K562 (cell line): ENCODE measurements around the gene PNMA8A. TPM values are rescaled to one million over a fixed set of nuclear protein-coding genes. Genes with fewer than 3 reads are reported as not detected.

Source experiments
- BRD4 ChIP-seq: fragments of 200-600 bp; sonication (generic); IDR thresholded peaks from 2 replicates; pipeline ENCODE4 v1.6.1; 2017; ENCODE audit warnings: inconsistent platforms
- MTA1 ChIP-seq: fragments of 450-650 bp; IDR thresholded peaks from 2 replicates; pipeline ENCODE4 v1.6.1; 2017; ENCODE audit warnings: borderline replicate concordance
- NCOR1 ChIP-seq: fragments of 450-650 bp; IDR thresholded peaks from 2 replicates; pipeline ENCODE4 v1.6.1; 2016; ENCODE audit warnings: mild to moderate bottlenecking, moderate library complexity
- STAG1 ChIP-seq: sonication (generic); formaldehyde crosslinking; IDR thresholded peaks from 2 replicates; pipeline ENCODE4 v1.5.0; 2020; ENCODE audit warnings: missing genetic modification reagents, borderline replicate concordance
- ZBED1 ChIP-seq: IDR thresholded peaks from 2 replicates; pipeline ENCODE4 v1.6.1; 2014
- ZNF143 ChIP-seq: sonication (generic); formaldehyde crosslinking; IDR thresholded peaks from 2 replicates; pipeline ENCODE4 v1.9.0; 2022; ENCODE audit warnings: mild to moderate bottlenecking, missing genetic modification reagents
- polyA plus RNA-seq, 8 experiments: library from polyadenylated mRNA; depleted of rRNA in 4 of 8; stranded (reverse) in 5 of 8; unstranded in 3 of 8; fragments of >200 nt; fragmentation: Nextera tagmentation in 2 of 8; fragmentation: Illumina TruSeq in 1 of 8; extraction: Ambion mirVana in 2 of 8; extraction: Trizol in 1 of 8; gene quantifications; 2 replicates each; pipeline versions ENCODE4 v1.2.1 to v1.2.3, GENCODE V29; 2011 to 2014; ENCODE audit warnings: inconsistent platforms in 1 of 8, missing spikeins in 1 of 8
- total RNA-seq, 7 experiments: library from RNA; depleted of rRNA in 6 of 7; stranded (reverse); fragments of >200 nt in 6 of 7; fragmentation: Illumina TruSeq in 2 of 7; extraction: Trizol in 2 of 7; gene quantifications; 2 replicates each; pipeline versions ENCODE4 v1.2.1 to v1.2.3, GENCODE V29; 2011 to 2021; ENCODE audit warnings: low replicate concordance in 1 of 7
- TF ChIP-seq, protein P1 (sequence below): sonication (generic); formaldehyde crosslinking; IDR thresholded peaks from 2 replicates; pipeline ENCODE4 v1.8.1; 2023; ENCODE audit warnings: mild to moderate bottlenecking, missing genetic modification reagents
- TF ChIP-seq, protein P2 (sequence below), 2 experiments: fragments of 450-650 bp in 1 of 2; sonication (generic) in 1 of 2; formaldehyde crosslinking in 1 of 2; IDR thresholded peaks; 2 replicates each; pipeline versions ENCODE4 v1.7.1 to v1.9.0; 2016 to 2022; ENCODE audit warnings: inconsistent platforms in 1 of 2, mild to moderate bottlenecking in 1 of 2, missing genetic modification reagents in 1 of 2
- TF ChIP-seq, protein P3 (sequence below), 2 experiments: fragments of 450-650 bp; conservative IDR thresholded peaks; 2 replicates each; pipeline ENCODE4 v1.6.1; 2017; ENCODE audit warnings: mild to moderate bottlenecking in 2 of 2, moderate library complexity in 2 of 2
- TF ChIP-seq, protein P4 (sequence below): fragments of 150-350 bp; IDR thresholded peaks from 2 replicates; pipeline ENCODE4 v1.6.1; 2014; ENCODE audit warnings: low read depth, mild to moderate bottlenecking, low read length, borderline replicate concordance

Gene PNMA8A
- total and polyA plus RNA-seq, 9 of the 15 experiments (the other 6 are each of a cell fraction or from before 2014, with no cell fraction given), result 6.6 to 23.8 (median 14.9) TPM

DNA sequence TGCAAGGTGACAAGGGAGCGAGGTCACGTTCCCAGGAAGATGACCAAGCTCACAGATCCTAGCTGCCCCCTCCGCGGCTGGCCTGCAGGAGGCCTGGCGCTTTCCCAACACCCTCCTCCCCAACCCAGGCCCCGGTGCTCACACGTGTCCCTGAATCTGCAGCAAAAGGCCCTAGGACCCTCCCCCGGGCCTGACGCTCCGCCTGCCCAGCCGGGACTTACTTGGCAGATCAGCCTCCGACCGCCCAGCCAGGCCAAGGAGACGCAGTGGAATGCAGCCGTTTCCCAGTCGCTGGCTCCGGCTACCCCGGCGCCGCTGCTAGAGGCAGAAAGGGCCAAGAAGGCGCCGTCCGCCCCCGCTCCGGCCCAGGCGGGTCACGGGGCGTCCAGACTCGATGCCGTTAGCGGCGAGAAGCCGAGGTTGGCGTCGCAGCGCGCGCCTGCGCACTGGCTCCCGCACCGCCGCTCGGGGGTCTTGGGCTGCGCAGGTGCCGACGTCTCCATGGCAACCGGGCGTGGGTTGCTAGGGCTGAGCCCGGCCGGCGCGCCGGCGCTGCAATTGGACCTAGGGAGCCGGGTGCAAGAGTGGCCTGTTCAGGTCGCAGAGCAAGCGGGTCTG is at the start of gene PNMA8A (continued):
- TF ChIP-seq, protein P1, sequence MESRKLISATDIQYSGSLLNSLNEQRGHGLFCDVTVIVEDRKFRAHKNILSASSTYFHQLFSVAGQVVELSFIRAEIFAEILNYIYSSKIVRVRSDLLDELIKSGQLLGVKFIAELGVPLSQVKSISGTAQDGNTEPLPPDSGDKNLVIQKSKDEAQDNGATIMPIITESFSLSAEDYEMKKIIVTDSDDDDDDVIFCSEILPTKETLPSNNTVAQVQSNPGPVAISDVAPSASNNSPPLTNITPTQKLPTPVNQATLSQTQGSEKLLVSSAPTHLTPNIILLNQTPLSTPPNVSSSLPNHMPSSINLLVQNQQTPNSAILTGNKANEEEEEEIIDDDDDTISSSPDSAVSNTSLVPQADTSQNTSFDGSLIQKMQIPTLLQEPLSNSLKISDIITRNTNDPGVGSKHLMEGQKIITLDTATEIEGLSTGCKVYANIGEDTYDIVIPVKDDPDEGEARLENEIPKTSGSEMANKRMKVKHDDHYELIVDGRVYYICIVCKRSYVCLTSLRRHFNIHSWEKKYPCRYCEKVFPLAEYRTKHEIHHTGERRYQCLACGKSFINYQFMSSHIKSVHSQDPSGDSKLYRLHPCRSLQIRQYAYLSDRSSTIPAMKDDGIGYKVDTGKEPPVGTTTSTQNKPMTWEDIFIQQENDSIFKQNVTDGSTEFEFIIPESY (CRISPR knock-in tag), result no peak
- no peak for TF ChIP-seq ZBED1
- no peak for TF ChIP-seq NCOR1
- TF ChIP-seq ZNF143 (CRISPR knock-in tag), result no peak
- TF ChIP-seq, protein P2, sequence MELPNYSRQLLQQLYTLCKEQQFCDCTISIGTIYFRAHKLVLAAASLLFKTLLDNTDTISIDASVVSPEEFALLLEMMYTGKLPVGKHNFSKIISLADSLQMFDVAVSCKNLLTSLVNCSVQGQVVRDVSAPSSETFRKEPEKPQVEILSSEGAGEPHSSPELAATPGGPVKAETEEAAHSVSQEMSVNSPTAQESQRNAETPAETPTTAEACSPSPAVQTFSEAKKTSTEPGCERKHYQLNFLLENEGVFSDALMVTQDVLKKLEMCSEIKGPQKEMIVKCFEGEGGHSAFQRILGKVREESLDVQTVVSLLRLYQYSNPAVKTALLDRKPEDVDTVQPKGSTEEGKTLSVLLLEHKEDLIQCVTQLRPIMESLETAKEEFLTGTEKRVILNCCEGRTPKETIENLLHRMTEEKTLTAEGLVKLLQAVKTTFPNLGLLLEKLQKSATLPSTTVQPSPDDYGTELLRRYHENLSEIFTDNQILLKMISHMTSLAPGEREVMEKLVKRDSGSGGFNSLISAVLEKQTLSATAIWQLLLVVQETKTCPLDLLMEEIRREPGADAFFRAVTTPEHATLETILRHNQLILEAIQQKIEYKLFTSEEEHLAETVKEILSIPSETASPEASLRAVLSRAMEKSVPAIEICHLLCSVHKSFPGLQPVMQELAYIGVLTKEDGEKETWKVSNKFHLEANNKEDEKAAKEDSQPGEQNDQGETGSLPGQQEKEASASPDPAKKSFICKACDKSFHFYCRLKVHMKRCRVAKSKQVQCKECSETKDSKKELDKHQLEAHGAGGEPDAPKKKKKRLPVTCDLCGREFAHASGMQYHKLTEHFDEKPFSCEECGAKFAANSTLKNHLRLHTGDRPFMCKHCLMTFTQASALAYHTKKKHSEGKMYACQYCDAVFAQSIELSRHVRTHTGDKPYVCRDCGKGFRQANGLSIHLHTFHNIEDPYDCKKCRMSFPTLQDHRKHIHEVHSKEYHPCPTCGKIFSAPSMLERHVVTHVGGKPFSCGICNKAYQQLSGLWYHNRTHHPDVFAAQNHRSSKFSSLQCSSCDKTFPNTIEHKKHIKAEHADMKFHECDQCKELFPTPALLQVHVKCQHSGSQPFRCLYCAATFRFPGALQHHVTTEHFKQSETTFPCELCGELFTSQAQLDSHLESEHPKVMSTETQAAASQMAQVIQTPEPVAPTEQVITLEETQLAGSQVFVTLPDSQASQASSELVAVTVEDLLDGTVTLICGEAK (IDR thresholded peaks at IDR 0.05), result no peak
- TF ChIP-seq, protein P2 (CRISPR knock-in tag; IDR thresholded peaks at IDR 0.05), result no peak
- TF ChIP-seq STAG1 (CRISPR knock-in tag), result peak; percentile 38; the same call in 1 of the 2 replicates
- peak; percentile 88 for TF ChIP-seq MTA1
- TF ChIP-seq, protein P3, sequence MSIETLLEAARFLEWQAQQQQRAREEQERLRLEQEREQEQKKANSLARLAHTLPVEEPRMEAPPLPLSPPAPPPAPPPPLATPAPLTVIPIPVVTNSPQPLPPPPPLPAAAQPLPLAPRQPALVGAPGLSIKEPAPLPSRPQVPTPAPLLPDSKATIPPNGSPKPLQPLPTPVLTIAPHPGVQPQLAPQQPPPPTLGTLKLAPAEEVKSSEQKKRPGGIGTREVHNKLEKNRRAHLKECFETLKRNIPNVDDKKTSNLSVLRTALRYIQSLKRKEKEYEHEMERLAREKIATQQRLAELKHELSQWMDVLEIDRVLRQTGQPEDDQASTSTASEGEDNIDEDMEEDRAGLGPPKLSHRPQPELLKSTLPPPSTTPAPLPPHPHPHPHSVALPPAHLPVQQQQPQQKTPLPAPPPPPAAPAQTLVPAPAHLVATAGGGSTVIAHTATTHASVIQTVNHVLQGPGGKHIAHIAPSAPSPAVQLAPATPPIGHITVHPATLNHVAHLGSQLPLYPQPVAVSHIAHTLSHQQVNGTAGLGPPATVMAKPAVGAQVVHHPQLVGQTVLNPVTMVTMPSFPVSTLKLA (conservative IDR thresholded peaks at IDR 0.05), result peak; percentile 64 to 85
- TF ChIP-seq, protein P4, sequence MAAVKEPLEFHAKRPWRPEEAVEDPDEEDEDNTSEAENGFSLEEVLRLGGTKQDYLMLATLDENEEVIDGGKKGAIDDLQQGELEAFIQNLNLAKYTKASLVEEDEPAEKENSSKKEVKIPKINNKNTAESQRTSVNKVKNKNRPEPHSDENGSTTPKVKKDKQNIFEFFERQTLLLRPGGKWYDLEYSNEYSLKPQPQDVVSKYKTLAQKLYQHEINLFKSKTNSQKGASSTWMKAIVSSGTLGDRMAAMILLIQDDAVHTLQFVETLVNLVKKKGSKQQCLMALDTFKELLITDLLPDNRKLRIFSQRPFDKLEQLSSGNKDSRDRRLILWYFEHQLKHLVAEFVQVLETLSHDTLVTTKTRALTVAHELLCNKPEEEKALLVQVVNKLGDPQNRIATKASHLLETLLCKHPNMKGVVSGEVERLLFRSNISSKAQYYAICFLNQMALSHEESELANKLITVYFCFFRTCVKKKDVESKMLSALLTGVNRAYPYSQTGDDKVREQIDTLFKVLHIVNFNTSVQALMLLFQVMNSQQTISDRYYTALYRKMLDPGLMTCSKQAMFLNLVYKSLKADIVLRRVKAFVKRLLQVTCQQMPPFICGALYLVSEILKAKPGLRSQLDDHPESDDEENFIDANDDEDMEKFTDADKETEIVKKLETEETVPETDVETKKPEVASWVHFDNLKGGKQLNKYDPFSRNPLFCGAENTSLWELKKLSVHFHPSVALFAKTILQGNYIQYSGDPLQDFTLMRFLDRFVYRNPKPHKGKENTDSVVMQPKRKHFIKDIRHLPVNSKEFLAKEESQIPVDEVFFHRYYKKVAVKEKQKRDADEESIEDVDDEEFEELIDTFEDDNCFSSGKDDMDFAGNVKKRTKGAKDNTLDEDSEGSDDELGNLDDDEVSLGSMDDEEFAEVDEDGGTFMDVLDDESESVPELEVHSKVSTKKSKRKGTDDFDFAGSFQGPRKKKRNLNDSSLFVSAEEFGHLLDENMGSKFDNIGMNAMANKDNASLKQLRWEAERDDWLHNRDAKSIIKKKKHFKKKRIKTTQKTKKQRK, result no peak
- TF ChIP-seq BRD4, result peak; percentile 40; the same call in 1 of the 2 replicates
